Hematopoietic multipotent progenitor cell treated with erythropoietin and hydrocortisone succinate and interleukin-3 and kit ligand, for 15 days (in vitro differentiated cells): Measurements from ENCODE around the gene CABCOCO1.
"Not testable (repeated sequence)": the region's sequence is repeated elsewhere in the genome, so short reads cannot be mapped to it uniquely, and the experiment has no call there.

Source experiments
- DNase-seq: peaks from one replicate; pipeline ENCODE4 v3.0.0-alpha.2; 2015; ENCODE audit warnings: low spot score

Gene CABCOCO1

GRCh38 chr10:61719475-61719874 lies 56.7 kb downstream of the CABCOCO1 start:
- not testable (repeated sequence) for DNase-seq

GRCh38 chr10:61719906-61720305 lies 57.2 kb downstream of the CABCOCO1 start:
- no peak for DNase-seq

GRCh38 chr10:61721431-61721830 lies 58.7 kb downstream of the CABCOCO1 start:
- no peak for DNase-seq

GRCh38 chr10:61725221-61725620 lies 62.5 kb downstream of the CABCOCO1 start:
- not testable (repeated sequence) for DNase-seq

- DNase-seq, result no peak
Observed at GRCh38 chr10:61729596-61729995, 66.9 kb downstream of the CABCOCO1 start.

GRCh38 chr10:61730671-61731070 lies 67.9 kb downstream of the CABCOCO1 start:
- DNase-seq, result no peak

GRCh38 chr10:61731638-61732037 lies 68.9 kb downstream of the CABCOCO1 start:
- no peak for DNase-seq

- no peak for DNase-seq
Observed at GRCh38 chr10:61732629-61733278, 70.0 kb downstream of the CABCOCO1 start.

- DNase-seq, result peak; percentile 8
Observed at GRCh38 chr10:61733358-61733940, 70.7 kb downstream of the CABCOCO1 start.

GRCh38 chr10:61735882-61736281 lies 73.2 kb downstream of the CABCOCO1 start:
- no peak for DNase-seq

GRCh38 chr10:61737455-61737854 lies 74.7 kb downstream of the CABCOCO1 start:
- DNase-seq, result not testable (repeated sequence)

GRCh38 chr10:61742812-61743211 lies 80.1 kb downstream of the CABCOCO1 start:
- DNase-seq, result no peak

GRCh38 chr10:61744469-61744868 lies 81.7 kb downstream of the CABCOCO1 start:
- DNase-seq, result peak; percentile 8

GRCh38 chr10:61746377-61746776 lies 83.6 kb downstream of the CABCOCO1 start:
- no peak for DNase-seq

GRCh38 chr10:61747307-61747706 lies 84.6 kb downstream of the CABCOCO1 start:
- DNase-seq, result no peak

GRCh38 chr10:61749291-61749690 lies 86.6 kb downstream of the CABCOCO1 start:
- DNase-seq, result no peak

- DNase-seq, result peak; percentile 37
Observed at GRCh38 chr10:61750943-61751471, 88.3 kb downstream of the CABCOCO1 start.

- DNase-seq, result no peak
Observed at GRCh38 chr10:61751599-61751998, 88.9 kb downstream of the CABCOCO1 start.

- no peak for DNase-seq
Observed at GRCh38 chr10:61752111-61753011, 89.6 kb downstream of the CABCOCO1 start.

GRCh38 chr10:61753453-61753852 lies 90.7 kb downstream of the CABCOCO1 start:
- DNase-seq, result no peak

- DNase-seq, result no peak
Observed at GRCh38 chr10:61754587-61755550, 92.1 kb downstream of the CABCOCO1 start.
